D721Med (cell line): ENCODE measurements around the gene USB1.
"Not testable (repeated sequence)": the region's sequence is repeated elsewhere in the genome, so short reads cannot be mapped to it uniquely, and the experiment has no call there.

Experiments used
- DNase-seq: peaks from one replicate; pipeline ENCODE4 v3.0.0; 2011; ENCODE audit warnings: low spot score; ENCODE audit not compliant: insufficient read length
- FAIRE-seq: peaks from 2 replicates; lab custom pipeline; 2011; peaks lifted over from hg19 to GRCh38; lab: Jason Lieb, UNC
- TF ChIP-seq, protein P1 (sequence below): IDR thresholded peaks from 2 replicates; pipeline ENCODE4 v1.5.1; 2012; ENCODE audit warnings: mild to moderate bottlenecking, control low read depth; ENCODE audit not compliant: insufficient read depth; ENCODE audit errors: missing control alignments

The USB1 gene

GRCh38 chr16:57970319-57970718 is 30.9 kb upstream of the USB1 start:
- no peak for FAIRE-seq
- TF ChIP-seq, protein P1, sequence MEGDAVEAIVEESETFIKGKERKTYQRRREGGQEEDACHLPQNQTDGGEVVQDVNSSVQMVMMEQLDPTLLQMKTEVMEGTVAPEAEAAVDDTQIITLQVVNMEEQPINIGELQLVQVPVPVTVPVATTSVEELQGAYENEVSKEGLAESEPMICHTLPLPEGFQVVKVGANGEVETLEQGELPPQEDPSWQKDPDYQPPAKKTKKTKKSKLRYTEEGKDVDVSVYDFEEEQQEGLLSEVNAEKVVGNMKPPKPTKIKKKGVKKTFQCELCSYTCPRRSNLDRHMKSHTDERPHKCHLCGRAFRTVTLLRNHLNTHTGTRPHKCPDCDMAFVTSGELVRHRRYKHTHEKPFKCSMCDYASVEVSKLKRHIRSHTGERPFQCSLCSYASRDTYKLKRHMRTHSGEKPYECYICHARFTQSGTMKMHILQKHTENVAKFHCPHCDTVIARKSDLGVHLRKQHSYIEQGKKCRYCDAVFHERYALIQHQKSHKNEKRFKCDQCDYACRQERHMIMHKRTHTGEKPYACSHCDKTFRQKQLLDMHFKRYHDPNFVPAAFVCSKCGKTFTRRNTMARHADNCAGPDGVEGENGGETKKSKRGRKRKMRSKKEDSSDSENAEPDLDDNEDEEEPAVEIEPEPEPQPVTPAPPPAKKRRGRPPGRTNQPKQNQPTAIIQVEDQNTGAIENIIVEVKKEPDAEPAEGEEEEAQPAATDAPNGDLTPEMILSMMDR = no peak
- no peak for DNase-seq

DNA sequence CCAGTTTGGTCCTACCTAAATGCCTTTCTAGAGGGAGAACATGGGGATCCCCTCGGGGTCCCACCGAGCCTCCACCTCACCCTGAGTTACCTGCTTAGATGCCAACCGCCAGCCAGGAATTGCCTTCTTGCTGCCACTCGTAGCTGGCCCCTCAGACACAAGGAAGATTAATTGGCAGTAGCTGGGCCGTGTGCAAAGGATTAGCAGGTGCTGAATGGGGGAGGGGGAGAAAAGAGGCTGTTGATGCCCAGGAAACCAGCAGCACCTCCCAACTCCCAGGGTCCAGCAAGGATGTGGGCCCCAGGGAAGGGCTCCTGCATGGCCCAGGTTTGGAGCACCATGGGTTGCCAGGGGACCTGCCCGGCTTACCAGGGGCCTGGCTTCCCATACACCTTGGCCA is 30.2 kb upstream of the USB1 start, which contains the start of gene CNGB1:
Gene CNGB1 (minus strand): TSS at position 159 of the 400 bp plus-strand sequence. CDS start 3,842 bp downstream, outside the sequence.
- DNase-seq (no peak), FAIRE-seq (no peak)
- TF ChIP-seq, protein P1 = no peak

DNA sequence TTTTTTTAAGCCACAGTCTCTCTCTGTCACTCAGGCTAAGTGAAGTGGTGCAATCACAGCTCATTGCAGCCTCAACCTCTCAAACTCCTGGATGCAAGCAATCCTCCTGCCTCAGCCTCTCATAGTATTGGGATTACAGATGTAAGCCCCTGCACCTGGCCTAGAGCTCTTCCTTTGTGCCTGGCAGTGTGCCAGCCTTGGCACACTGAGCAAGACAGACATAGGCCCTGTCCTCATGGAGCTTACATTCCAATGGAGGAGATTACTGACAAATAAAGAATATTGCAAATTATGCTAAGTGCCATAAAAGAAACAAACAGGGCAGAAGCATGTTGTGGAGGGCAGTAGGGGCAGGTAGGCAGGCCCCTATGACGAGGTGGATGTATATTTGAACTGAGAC is 29.4 kb upstream of the USB1 start:
- DNase-seq (no peak), FAIRE-seq (no peak)
- TF ChIP-seq, protein P1 = no peak

GRCh38 chr16:57972306-57972705 is 28.9 kb upstream of the USB1 start:
- TF ChIP-seq, protein P1 = no peak
- DNase-seq = no peak
- no peak for FAIRE-seq

- TF ChIP-seq, protein P1 = no peak
- no peak for DNase-seq
- FAIRE-seq = no peak
Measured at GRCh38 chr16:57976331-57976796, 24.8 kb upstream of the USB1 start.

DNA sequence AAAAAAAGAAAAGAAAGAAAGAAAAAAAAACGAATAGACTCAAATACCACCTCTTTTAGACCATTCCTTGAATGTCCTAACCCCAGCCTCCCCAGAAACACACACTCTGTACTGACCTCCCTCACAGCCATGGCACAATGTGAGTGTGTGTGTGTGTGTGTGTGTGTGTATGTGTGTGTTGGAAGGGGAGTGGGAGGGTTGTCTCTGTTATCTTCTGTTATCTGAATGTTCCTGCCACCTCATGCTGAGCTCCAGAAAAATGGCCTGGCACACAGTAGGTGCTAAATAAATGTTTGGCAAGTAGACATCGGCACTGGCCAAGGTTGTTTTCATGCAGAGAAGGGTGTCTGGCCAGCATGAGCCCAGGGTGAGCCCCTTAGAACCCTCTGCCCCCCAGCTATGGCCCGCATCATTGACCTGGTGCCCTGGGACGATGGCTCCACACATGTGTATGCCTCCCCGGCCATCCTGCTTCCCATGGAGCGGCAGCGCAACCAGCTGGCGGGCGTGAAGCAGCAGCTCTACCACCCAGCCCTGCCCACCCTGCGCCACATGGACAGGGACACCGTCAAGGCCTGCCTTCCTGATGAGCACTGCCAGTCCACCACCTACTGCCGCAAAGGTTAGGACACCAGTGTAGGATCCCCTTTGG is 23.7 kb upstream of the USB1 start:
- FAIRE-seq = no peak
- TF ChIP-seq, protein P1 = no peak
- no peak for DNase-seq

DNA sequence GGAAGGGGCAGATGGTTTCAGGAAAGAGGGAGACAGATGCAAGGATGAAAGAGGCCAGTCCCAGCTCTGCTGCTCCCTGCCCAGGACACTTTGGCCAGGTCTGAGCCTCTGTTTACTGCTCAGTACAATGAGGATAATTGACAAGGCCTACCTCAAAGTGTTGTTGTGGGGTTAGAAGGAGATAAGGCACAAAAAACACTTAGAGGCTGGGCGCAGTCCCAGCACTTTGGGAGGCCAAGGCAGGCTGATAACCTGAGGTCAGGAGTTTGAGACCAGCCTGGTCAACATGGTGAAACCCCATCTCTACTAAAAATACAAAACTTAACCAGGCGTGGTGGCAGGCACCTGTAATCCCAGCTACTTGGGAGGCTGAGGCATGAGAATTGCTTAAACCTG is 23.1 kb upstream of the USB1 start:
- FAIRE-seq, DNase-seq: not testable (repeated sequence)
